T47D (cell line): ENCODE measurements around the gene LMAN2L.
A peak's percentile ranks its signal among the peaks of the same experiment; 100 is the strongest.

Experiments
- DNase-seq, 2 experiments: peaks; one replicate each; pipeline versions ENCODE4 v3.0.0 to v3.0.0-alpha.2; 2011 to 2012; ENCODE audit warnings: low read depth in 1 of 2, low spot score in 1 of 2
- JUND ChIP-seq: IDR thresholded peaks from 2 replicates; pipeline ENCODE4 v1.6.1; 2012; ENCODE audit warnings: low read depth
- in situ Hi-C: cut with HindIII; loops from 2 replicates; pipeline ENCODE4 v1.10.0; 2016; ENCODE audit warnings: low sequenced_read_pairs, low pct_unique_long_range_greater_than_20kb

The LMAN2L gene, protein sequence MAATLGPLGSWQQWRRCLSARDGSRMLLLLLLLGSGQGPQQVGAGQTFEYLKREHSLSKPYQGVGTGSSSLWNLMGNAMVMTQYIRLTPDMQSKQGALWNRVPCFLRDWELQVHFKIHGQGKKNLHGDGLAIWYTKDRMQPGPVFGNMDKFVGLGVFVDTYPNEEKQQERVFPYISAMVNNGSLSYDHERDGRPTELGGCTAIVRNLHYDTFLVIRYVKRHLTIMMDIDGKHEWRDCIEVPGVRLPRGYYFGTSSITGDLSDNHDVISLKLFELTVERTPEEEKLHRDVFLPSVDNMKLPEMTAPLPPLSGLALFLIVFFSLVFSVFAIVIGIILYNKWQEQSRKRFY

DNA sequence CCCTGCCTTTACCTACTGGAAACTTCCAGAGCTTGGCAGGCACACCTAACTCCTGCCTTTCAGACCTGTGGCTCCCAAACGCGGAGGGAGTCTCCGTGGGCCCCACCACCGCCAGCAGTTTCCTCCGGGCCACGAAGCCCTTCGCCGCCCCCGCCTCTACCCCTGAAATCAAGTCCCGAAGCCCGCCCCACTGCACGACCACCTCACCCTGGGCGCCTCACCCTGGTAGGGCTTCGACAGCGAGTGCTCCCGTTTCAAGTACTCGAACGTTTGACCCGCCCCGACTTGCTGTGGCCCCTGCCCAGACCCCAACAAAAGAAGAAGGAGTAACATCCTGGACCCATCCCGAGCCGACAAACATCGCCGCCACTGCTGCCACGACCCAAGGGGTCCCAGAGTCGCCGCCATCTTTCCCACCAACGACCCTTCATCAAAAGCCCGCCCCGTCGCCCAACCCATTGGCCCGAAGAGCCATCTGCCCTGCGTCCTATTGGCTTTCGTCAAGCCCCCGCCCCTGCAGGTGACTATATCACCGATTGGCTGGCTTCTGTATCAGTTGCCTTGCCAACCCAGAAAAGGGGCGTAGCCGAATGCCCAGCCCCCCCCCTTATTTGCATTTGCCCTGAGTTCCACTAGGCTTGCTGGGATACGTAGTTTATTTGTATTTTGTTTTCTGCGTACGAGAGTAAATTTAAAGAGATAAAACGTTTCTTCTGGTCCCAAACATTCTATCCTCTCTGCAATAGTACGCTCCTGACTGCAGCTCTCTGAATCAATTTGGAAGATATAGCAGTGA lies at the start of gene LMAN2L:
LMAN2L (minus strand) TSS at position 432 of the 796 bp plus-strand sequence; CDS start at position 408, 24 bp downstream.
- peak; percentile 76 to 96 for DNase-seq
- TF ChIP-seq JUND, result no peak
- in situ Hi-C loops, result no loop called here

DNA sequence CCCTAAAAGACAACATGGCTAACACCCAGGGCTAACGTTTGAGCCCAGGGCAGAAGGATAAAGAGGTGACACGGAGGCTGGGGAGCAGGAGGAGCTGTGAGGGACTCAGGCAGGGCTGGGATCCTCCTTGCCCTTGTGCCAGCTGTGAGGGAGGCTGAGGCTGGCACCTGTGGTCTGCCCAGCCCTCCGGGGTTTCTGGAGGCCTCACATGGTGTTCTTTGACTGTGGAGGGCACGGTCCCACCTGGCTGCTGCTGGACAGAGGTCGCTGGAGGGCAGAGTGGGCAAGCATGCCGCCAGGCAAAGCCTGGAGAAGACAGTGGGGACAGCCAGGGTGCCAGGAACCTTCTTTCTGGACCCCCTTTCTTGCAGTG lies 49.4 kb upstream of the LMAN2L start:
- in situ Hi-C loops, result no loop called here

DNA sequence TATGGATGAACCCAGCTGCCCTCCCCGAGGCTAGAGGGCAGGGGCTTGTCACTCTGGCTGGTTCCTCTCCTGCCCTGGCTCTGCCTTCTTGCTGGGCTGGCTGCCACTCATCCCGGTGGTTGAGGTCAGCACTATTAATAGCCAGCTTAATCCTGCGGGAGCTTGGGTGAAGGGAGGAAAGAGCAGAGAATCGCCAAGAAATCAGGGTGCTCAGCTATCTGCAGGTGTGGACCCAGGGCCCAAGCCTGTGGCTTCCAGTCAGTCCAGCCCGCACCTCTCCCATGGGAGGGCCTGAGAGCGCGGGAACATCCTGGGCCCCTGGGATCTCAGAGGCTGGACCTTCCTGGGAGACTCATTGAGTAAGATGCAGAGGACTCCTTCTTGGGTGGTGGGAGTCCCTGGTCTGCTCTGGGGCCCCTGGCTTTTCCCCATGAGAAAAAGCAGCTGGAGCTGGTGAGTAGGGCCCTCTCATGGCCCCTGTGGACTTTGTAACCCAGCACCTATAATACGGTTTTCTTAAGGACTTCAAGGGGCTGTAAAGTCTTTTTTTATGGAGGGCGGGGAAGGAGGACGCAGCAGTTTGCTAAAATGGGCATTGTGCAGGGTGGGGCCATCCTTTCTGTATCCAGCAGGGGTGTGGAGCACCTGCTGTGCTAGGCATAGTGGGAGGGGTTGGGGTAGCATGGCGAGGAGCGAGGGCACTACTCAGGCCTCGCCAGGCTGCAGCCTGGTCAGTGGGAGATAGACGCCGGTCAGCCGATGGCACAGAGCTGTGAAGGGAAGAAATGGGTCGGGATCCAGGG lies 48.8 kb upstream of the LMAN2L start:
- no peak for TF ChIP-seq JUND
- DNase-seq, result no peak
- in situ Hi-C loops, result no loop called here

More for the DNA sequence above, 49.4 kb upstream of the LMAN2L start:
- no peak for TF ChIP-seq JUND
- DNase-seq, result no peak

DNA sequence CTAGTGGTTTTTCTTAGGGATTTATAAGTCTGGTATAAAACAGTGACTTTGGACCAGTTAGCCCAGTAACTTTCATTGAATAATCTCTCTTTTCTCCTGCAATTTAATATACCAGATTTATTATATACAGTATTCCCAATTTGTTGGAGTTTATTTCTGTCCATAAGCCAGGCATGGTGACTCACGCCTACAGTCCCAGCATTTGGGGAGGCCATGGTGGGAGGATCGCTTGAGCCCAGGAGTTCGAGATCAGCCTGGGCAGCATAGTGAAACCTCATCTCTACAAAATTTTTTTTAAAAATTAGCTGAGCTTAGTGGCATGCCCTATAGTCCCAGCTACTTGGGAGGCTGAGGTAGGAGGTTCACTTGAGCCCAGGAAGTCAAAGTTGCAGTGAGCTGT lies 47.5 kb upstream of the LMAN2L start:
- no peak for DNase-seq
- no peak for TF ChIP-seq JUND
- in situ Hi-C loops, result no loop called here

DNA sequence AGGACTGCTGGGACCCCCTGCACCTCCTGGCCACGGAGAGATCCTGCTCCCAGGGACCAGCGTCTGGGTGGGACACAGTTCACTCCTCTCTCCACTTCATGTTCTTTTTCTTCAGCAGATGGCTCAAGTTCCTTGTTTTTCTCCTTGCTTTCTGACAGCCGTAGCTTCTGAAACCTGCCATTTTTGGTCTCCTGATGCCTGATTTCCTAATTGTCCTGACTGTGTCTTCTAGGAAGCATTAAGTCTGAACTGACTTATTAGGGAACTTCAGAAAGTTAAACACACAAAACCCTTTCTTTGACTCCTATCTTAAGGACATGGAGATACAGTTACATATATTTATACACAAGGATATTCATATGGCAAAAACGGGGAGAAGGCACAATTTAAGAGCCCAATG lies 43.5 kb upstream of the LMAN2L start:
- TF ChIP-seq JUND, result no peak
- in situ Hi-C loops, result no loop called here
- DNase-seq, result no peak

DNA sequence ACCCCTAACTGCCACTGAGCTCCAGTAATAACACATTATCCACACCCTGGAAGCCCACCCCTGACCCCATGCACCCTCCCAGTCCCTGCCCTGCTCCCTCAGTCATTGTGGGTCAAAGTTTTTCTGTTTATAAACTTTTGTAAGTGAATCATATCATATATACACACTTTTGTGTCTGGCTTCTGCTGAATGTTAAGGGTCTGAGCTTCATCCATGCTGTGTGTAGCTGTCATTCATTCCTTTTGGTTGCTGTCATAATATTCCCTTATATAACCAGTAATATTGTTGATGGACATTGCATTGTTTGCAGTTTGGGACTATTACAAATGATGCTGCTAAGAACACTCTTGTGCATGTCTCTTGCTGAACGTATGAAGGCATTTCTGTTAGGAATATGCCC lies 35.3 kb upstream of the LMAN2L start:
- in situ Hi-C loops, result no loop called here
- no peak for DNase-seq
- no peak for TF ChIP-seq JUND

DNA sequence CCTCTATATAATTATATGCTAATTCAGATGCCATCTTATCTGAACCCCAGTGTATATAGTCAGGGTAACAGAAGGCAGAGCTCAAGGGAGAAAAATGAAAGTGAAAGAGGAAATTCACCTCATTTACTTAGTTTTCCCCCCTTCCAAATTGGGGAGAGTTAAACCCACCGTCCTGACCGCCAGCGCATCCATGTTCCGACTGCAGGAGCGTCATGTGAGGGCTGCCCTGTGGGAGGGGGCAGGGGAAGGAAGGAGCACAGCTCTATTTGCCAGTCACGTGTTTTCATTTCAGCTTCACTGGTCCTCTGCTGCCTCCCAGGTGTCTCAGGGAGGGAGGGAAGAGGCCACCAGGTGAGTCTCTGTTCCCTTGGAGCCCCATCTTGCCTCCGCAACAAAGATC lies 34.1 kb upstream of the LMAN2L start:
- in situ Hi-C loops, result no loop called here
- no peak for TF ChIP-seq JUND
- peak in 1 of 2 experiments; percentile 55 for DNase-seq

DNA sequence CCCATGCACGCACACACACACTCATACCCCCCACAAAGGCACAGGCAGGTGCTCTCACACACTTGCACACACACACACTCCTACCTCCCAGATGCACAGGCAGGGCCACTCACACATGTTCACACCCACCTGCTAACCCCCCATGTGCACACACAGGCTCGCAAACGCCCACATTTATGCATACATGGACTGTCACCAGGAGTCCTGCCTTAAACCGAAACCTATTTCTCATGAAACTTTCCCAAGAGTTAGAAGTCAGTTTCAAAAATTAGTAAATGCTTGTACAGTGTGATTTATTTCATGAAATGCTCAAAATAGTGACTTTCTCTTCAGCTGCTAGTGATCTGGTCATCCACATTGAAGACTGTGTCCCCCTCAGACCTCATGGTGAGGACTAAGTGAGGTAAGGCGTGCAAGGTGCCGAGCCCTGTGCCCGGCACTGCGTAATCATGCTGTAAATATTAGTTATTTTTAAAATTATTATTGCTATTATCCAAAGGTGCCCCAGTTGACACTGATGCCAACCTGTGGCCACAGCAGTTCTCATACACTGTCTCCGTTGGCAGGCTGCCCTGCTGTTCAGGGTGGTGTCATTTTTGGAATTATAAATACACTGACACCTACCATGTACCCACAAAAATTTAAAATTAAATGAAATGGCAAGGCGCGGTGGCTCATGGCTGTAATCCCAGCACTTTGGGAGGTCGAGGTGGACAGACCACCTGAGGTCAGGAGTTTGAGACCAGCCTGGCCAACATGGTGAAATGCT lies 33.2 kb upstream of the LMAN2L start:
- in situ Hi-C loops, result no loop called here
- no peak for DNase-seq
- TF ChIP-seq JUND, result no peak

DNA sequence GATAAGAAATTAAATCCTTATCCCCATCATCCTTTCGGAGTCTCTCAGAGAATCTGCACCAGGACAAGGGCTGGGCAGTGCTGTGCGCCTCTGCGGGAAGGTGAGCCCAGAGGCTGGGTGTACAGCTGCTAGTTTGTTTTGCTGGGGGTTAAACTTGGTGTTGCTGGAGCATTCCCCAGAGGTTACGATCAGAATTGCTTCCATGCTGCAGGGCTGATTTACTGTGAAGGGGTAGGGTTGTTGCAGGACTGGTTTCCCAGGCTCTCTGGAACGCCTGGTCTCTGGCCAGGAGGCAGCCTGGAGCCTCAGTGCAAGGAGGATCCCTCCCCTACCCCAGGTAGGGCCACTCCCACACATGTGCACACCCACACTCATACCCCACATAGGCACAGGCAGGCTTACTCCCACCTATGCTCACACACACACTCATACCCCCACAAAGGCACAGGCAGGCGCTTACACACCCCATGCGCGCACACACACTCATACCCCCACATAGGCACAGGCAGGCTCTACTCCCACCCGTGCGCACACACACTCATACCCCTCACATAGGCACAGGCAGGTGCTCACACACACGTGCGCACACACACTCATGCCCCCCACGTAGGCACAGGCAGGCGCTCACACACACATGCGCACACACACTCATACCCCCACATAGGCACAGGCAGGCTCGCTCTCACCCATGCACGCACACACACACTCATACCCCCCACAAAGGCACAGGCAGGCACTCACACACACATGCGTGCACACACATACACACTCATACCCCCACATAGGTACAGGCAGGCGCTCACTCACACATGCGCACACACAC lies 32.1 kb upstream of the LMAN2L start:
- DNase-seq, result peak; percentile 58 to 93
- in situ Hi-C loops, result no loop called here
- TF ChIP-seq JUND, result no peak

DNA sequence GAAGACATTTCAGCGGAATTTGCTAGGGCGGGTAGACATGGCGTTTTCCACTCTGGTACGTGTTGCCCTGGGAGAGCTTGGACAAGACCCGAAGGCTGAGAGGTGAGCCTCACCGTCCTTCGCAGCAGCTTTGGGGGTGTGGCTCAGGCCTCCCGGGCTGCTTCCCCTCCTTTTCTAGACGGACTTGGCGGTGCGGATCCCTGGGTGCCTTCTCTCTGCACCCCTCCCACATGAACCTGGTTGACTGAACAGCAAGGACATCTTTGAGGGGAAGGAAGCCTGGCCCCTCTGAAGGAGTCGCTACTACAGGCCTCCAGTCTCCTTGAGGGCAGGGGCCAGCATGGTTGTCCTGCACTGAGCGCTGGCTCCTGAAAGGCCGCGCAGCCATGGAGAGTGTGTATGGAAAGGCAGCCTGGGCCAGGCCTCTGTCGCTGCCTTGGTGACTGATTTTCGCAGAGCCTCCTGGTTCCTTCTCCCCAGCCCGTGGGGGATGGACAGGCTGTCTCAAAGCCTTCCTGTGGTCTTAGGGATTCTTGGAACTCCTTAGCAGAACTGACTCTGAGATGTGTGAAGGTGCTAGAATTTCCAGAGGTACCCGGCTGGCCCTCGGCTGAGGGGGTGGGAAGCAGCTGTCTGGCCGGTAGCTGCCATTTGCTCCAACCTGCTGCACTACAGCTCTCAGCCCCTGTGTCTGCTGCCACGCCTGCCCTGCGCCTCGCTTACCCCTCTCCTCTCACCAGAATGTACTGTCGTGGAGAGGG lies 30.8 kb upstream of the LMAN2L start:
- in situ Hi-C loops, result no loop called here
- TF ChIP-seq JUND, result no peak
- no peak for DNase-seq

DNA sequence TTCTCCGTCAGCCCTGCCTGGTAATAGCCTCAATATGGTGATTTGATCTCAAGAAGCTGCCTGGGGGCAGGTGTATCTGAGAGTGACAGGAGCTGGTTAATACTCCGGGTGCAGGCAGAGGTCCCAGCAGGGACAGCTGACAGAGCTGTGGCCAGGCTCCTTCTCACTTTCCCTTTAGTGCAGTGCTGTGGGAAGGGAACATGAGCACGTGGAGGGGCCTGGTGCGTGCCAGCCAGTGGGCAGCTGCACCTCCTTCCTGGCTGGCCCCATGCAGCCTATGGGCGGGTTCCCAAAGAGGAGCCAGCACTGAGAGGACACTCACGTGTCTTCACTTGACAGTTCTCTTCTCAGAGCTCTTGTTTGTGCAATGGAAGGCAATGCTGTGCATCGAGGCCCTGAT lies 29.9 kb upstream of the LMAN2L start:
- no peak for TF ChIP-seq JUND
- peak in 1 of 2 experiments; percentile 79 for DNase-seq
- in situ Hi-C loops, result no loop called here
